Neural progenitor cell (in vitro differentiated cells): ENCODE data around the gene BMPR1A. TPM values are rescaled to one million over a fixed set of nuclear protein-coding genes. Genes with fewer than 3 reads are reported as not detected.
A peak's percentile ranks its signal among the peaks of the same experiment; 100 is the strongest.

Experiments
- DNase-seq: peaks from one replicate; pipeline ENCODE4 v3.0.0-alpha.2; 2016; ENCODE audit warnings: low spot score
- H2AFZ ChIP-seq: fragments of 200-600 bp; sonication (generic); replicated peaks from 2 replicates; pipeline ENCODE4 v1.6.1; 2016; ENCODE audit warnings: antibody characterized with exemption
- H3F3A ChIP-seq: fragments of 200-600 bp; sonication (generic); 2 replicates; pipeline ENCODE4 v1.6.1; 2016; ENCODE audit warnings: antibody characterized with exemption, low read depth
- H3K27ac ChIP-seq: fragments of 200-600 bp; sonication (generic); 2 replicates; pipeline ENCODE4 v1.5.1; 2016; ENCODE audit warnings: mild to moderate bottlenecking
- H3K27me3 ChIP-seq: fragments of 200-600 bp; sonication (generic); 2 replicates; pipeline ENCODE4 v1.6.1; 2016; ENCODE audit warnings: mild to moderate bottlenecking, moderate library complexity
- H3K36me3 ChIP-seq: fragments of 200-600 bp; sonication (generic); 2 replicates; pipeline ENCODE4 v1.5.1; 2016
- H3K4me1 ChIP-seq: fragments of 200-600 bp; sonication (generic); 2 replicates; pipeline ENCODE4 v1.6.1; 2016; ENCODE audit warnings: mixed run types
- H3K4me2 ChIP-seq: fragments of 200-600 bp; sonication (generic); 2 replicates; pipeline ENCODE4 v1.6.1; 2016
- H3K4me3 ChIP-seq: fragments of 200-600 bp; sonication (generic); 2 replicates; pipeline ENCODE4 v1.5.1; 2016
- H3K79me2 ChIP-seq: fragments of 200-600 bp; sonication (generic); 2 replicates; pipeline ENCODE4 v1.6.1; 2016; ENCODE audit warnings: low read depth
- H3K9ac ChIP-seq: fragments of 200-600 bp; sonication (generic); 2 replicates; pipeline ENCODE4 v1.6.1; 2016
- H3K9me3 ChIP-seq: fragments of 200-600 bp; sonication (generic); 2 replicates; pipeline ENCODE4 v1.5.1; 2016; ENCODE audit warnings: low read depth
- H4K20me1 ChIP-seq: fragments of 200-600 bp; sonication (generic); 2 replicates; pipeline ENCODE4 v1.6.1; 2016; ENCODE audit warnings: low read depth
- H3K27ac Mint-ChIP-seq: 3 replicates; pipeline ENCODE4 v1.8.0; 2021; ENCODE audit warnings: mixed read lengths
- H3K27me3 Mint-ChIP-seq: 2 replicates; pipeline ENCODE4 v1.8.0; 2022; ENCODE audit warnings: low read depth, mild to moderate bottlenecking, inconsistent platforms, moderate library complexity, mixed read lengths; ENCODE audit not compliant: insufficient read depth
- H3K36me3 Mint-ChIP-seq: 3 replicates; pipeline ENCODE4 v1.8.0; 2021; ENCODE audit warnings: mixed read lengths
- H3K4me1 Mint-ChIP-seq: 3 replicates; pipeline ENCODE4 v1.8.0; 2021; ENCODE audit warnings: mixed read lengths
- H3K4me3 Mint-ChIP-seq: 3 replicates; pipeline ENCODE4 v1.8.0; 2021; ENCODE audit warnings: mild to moderate bottlenecking, moderate library complexity, mixed read lengths
- H3K9me3 Mint-ChIP-seq: 3 replicates; pipeline ENCODE4 v1.8.0; 2020; ENCODE audit warnings: mixed read lengths
- EZH2 ChIP-seq: fragments of 200-600 bp; sonication (generic); IDR thresholded peaks from 2 replicates; pipeline ENCODE4 v1.6.1; 2017; ENCODE audit warnings: antibody characterized with exemption, mild to moderate bottlenecking, moderate library complexity
- EZH2phosphoT487 ChIP-seq: fragments of 200-600 bp; sonication (generic); IDR thresholded peaks from 2 replicates; pipeline ENCODE4 v1.6.1; 2017; ENCODE audit warnings: antibody characterized with exemption
- total RNA-seq: library from RNA; depleted of rRNA; stranded (reverse); fragments of >200 nt; gene quantifications from 2 replicates; pipeline ENCODE4 v1.2.3, GENCODE V29; 2015; ENCODE audit warnings: low replicate concordance
- TF ChIP-seq, protein P1 (sequence below): fragments of 200-600 bp; sonication (generic); IDR thresholded peaks from 2 replicates; pipeline ENCODE4 v1.5.1; 2017; ENCODE audit warnings: antibody characterized with exemption, mild to moderate bottlenecking

The BMPR1A gene
- total RNA-seq = 60.8 and 76.2 TPM in 2 replicates

DNA sequence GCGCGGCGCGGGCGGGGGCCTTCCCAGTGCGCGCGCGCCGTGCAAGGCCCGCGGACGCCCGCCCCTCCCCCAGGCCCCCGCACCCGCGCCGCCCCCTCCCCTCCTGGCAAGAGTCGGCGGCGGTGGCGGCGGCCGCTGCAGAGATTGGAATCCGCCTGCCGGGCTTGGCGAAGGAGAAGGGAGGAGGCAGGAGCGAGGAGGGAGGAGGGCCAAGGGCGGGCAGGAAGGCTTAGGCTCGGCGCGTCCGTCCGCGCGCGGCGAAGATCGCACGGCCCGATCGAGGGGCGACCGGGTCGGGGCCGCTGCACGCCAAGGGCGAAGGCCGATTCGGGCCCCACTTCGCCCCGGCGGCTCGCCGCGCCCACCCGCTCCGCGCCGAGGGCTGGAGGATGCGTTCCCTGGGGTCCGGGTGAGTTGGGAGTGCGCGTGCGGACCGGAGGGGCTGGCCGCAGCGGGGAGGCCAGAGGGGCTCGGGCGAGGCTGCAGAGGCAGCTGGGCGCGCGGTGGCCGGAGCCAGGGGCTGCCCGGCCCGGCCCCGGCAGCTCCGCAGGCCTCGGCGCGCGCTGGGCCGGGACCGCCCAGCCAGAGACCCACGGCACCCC, at the start of gene BMPR1A:
TSS of gene BMPR1A (plus strand) at position 109 of the 602 bp plus-strand sequence. CDS start 119,400 bp downstream, outside the sequence.
- H3K4me2 ChIP-seq = peak within 1 kb of the TSS; percentile 89
- TF ChIP-seq EZH2phosphoT487 (no peak), EZH2 (no peak)
- TF ChIP-seq, protein P1, sequence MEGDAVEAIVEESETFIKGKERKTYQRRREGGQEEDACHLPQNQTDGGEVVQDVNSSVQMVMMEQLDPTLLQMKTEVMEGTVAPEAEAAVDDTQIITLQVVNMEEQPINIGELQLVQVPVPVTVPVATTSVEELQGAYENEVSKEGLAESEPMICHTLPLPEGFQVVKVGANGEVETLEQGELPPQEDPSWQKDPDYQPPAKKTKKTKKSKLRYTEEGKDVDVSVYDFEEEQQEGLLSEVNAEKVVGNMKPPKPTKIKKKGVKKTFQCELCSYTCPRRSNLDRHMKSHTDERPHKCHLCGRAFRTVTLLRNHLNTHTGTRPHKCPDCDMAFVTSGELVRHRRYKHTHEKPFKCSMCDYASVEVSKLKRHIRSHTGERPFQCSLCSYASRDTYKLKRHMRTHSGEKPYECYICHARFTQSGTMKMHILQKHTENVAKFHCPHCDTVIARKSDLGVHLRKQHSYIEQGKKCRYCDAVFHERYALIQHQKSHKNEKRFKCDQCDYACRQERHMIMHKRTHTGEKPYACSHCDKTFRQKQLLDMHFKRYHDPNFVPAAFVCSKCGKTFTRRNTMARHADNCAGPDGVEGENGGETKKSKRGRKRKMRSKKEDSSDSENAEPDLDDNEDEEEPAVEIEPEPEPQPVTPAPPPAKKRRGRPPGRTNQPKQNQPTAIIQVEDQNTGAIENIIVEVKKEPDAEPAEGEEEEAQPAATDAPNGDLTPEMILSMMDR = no peak
- DNase-seq = peak; percentile 85
- H3K27me3 Mint-ChIP-seq = peaks cover 3% of the 10 kb centered on the region
- H4K20me1 ChIP-seq = peaks cover 45% of the 10 kb centered on the region
- peaks cover 5% of the 10 kb centered on the region for H3K9me3 Mint-ChIP-seq
- H3K9ac ChIP-seq = peak within 1 kb of the TSS; percentile 84
- peaks cover 74% of the 10 kb centered on the region for H3K79me2 ChIP-seq
- peak within 1 kb of the TSS; percentile 87 for H3K4me3 ChIP-seq
- peak within 1 kb of the TSS; percentile 99 for H3K27ac Mint-ChIP-seq
- peak within 1 kb of the TSS; percentile 99 for H3K4me3 Mint-ChIP-seq
- peak within 1 kb of the TSS; percentile 93 for H2AFZ ChIP-seq
- H3K36me3 ChIP-seq = no peaks in the 10 kb centered on the region
- H3K27ac ChIP-seq = peak within 1 kb of the TSS; percentile 91
- H3F3A ChIP-seq = peaks cover 50% of the 10 kb centered on the region
- H3K4me1 ChIP-seq = peaks cover 51% of the 10 kb centered on the region
- no peaks in the 10 kb centered on the region for H3K27me3 ChIP-seq
- no peaks in the 10 kb centered on the region for H3K9me3 ChIP-seq
- H3K36me3 Mint-ChIP-seq = peaks cover 23% of the 10 kb centered on the region
- peaks cover 42% of the 10 kb centered on the region for H3K4me1 Mint-ChIP-seq

DNA sequence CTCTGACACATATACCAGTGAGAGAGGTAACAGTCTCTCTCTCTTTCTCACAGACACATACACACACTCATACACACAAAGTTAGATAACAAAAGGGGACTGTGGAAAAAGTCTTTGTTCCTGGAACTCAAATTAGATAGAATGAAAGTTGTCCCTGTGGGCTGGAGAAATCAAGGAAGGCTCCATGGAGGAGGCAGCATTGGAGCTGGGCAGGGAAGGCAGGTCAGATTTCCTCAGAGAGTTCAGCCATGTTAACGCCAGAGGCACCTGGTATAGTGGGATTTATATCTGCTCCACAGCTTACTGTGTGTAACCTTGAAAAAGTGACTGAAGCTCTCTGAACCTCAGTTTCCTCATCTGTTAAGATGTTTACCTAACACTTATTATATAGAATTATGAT, 49.4 kb upstream of the BMPR1A start:
- Histone ChIP-seq H3K79me2 (no peaks in the 10 kb centered on the region), H3K36me3 (no peaks in the 10 kb centered on the region), H3K4me1 (peaks cover 20% of the 10 kb centered on the region), H3K9ac (no peak overlapping the region), H3K27ac (no peak overlapping the region), H3K27me3 (no peaks in the 10 kb centered on the region), H3K9me3 (no peaks in the 10 kb centered on the region), H4K20me1 (no peaks in the 10 kb centered on the region), H2AFZ (no peak overlapping the region), H3K4me2 (no peak overlapping the region), H3F3A (peaks cover 13% of the 10 kb centered on the region), H3K4me3 (no peak overlapping the region)
- DNase-seq = no peak
- no peak overlapping the region for H3K4me3 Mint-ChIP-seq
- peaks cover 27% of the 10 kb centered on the region for H3K4me1 Mint-ChIP-seq
- no peaks in the 10 kb centered on the region for H3K36me3 Mint-ChIP-seq
- no peak overlapping the region for H3K27ac Mint-ChIP-seq
- no peaks in the 10 kb centered on the region for H3K27me3 Mint-ChIP-seq
- TF ChIP-seq EZH2phosphoT487 (no peak), EZH2 (no peak)
- TF ChIP-seq, protein P1 = no peak
- H3K9me3 Mint-ChIP-seq = no peaks in the 10 kb centered on the region

DNA sequence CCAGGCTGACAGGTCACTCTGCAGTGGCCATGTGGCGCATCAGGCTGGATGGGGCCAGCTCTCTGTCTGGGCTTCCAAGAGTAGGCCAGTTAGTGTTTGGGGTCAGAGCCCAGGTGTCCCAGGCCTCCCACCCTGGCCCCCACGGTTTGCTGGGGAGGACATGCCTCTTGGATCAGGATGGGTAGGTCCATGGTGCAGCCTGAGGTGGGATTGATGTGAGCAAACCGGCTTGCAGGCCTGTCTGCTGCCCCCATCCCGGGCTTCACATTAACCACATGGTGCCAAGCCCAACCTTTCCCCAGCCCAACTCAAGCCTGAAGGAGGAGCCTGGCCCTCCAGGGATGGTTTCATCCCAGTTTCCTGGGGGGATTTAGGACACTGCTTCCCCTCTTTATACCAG, 48.9 kb upstream of the BMPR1A start:
- Histone ChIP-seq H3K9me3 (no peaks in the 10 kb centered on the region), H3K4me2 (no peak overlapping the region), H3K79me2 (no peaks in the 10 kb centered on the region), H3K27ac (no peak overlapping the region), H2AFZ (no peak overlapping the region), H4K20me1 (no peaks in the 10 kb centered on the region), H3K36me3 (no peaks in the 10 kb centered on the region), H3K27me3 (peaks cover 2% of the 10 kb centered on the region), H3K4me3 (no peak overlapping the region), H3K4me1 (peaks cover 26% of the 10 kb centered on the region), H3K9ac (no peak overlapping the region), H3F3A (peaks cover 18% of the 10 kb centered on the region)
- Mint-ChIP-seq H3K9me3 (no peaks in the 10 kb centered on the region), H3K4me3 (no peak overlapping the region), H3K4me1 (peaks cover 31% of the 10 kb centered on the region), H3K27me3 (no peaks in the 10 kb centered on the region), H3K27ac (no peak overlapping the region), H3K36me3 (no peaks in the 10 kb centered on the region)
- no peak for DNase-seq
- TF ChIP-seq, protein P1 = no peak
- TF ChIP-seq EZH2phosphoT487 (no peak), EZH2 (no peak)
